RWPE1 (cell line): ENCODE results near the gene RNF187.
A peak's percentile ranks its signal among the peaks of the same experiment; 100 is the strongest.

Experiments
- CTCF ChIA-PET: fragments of 350-600 bp; sonication (Branson Sonifier 250); formaldehyde crosslinking; extraction: SDS; loops from one replicate; lab custom pipeline; 2021; lab: Yijun Ruan, JAX
- POLR2A ChIA-PET: fragments of 400-600 bp; formaldehyde crosslinking; extraction: SDS; loops from one replicate; lab custom pipeline; 2020; ENCODE audit warnings: antibody characterized with exemption; ENCODE audit not compliant: low non-redundant PET; lab: Yijun Ruan, JAX
- DNase-seq: peaks from one replicate; pipeline ENCODE4 v3.0.0; 2012; ENCODE audit warnings: low spot score
- H3K27ac ChIP-seq: fragments of 450-650 bp; 2 replicates; pipeline ENCODE4 v1.5.1; 2017
- TF ChIP-seq, protein P1 (sequence below): fragments of 450-650 bp; conservative IDR thresholded peaks from 2 replicates; pipeline ENCODE4 v1.5.1; 2017; ENCODE audit warnings: low read depth, mild to moderate bottlenecking

Gene RNF187

DNA sequence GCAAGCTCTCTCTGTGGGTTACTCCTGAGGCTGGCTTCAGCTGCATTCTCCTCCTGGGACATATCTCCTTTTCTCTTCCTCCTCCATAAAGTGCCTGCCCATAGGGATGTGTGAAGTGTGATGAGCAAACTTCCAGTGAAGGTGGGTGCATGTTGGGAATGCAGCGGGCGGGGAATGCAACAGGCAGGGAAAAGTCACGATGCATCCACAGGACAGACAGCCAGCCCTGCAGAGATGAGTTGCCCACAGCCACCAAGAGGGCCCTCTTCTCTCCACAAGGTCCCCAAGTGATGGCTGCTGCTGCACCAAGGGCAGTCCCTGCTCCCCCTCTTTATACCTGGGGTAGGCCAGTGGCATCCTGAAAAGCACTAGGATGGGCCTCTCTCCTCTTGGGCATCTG lies 33.6 kb upstream of the RNF187 start:
- TF ChIP-seq, protein P1, sequence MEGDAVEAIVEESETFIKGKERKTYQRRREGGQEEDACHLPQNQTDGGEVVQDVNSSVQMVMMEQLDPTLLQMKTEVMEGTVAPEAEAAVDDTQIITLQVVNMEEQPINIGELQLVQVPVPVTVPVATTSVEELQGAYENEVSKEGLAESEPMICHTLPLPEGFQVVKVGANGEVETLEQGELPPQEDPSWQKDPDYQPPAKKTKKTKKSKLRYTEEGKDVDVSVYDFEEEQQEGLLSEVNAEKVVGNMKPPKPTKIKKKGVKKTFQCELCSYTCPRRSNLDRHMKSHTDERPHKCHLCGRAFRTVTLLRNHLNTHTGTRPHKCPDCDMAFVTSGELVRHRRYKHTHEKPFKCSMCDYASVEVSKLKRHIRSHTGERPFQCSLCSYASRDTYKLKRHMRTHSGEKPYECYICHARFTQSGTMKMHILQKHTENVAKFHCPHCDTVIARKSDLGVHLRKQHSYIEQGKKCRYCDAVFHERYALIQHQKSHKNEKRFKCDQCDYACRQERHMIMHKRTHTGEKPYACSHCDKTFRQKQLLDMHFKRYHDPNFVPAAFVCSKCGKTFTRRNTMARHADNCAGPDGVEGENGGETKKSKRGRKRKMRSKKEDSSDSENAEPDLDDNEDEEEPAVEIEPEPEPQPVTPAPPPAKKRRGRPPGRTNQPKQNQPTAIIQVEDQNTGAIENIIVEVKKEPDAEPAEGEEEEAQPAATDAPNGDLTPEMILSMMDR: no peak
- ChIA-PET POLR2A (no interaction called here), CTCF (interaction anchor here (0.7 kb wide), 1 partner anchor 346 kb away, joined by 6 read pairs; no protein-coding TSS in a partner anchor)
- H3K27ac ChIP-seq: no peak overlapping the region; the same call in 1 of the 2 replicates
- DNase-seq: no peak

DNA sequence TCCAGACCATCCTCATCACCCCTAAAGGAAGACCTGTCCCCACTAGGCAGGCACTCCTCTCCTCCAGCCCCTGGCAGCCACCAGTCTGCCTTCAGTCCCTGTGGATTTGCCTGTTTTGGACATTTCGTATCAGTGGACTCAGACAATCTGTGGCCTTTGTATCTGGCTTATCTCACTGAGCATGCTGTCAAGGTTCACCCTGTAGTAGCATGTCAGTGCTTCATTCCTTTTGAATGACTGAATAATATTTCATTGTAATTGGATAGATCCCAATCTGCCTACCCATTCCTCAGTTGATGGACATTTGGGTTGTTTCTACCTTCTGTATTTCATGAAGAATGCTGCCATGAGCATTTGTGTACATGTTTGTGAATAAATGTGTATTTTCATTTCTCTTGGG lies 32.9 kb upstream of the RNF187 start:
- no peak for DNase-seq
- CTCF ChIA-PET: no interaction called here
- POLR2A ChIA-PET: no interaction called here
- no peak overlapping the region for H3K27ac ChIP-seq
- TF ChIP-seq, protein P1: no peak

DNA sequence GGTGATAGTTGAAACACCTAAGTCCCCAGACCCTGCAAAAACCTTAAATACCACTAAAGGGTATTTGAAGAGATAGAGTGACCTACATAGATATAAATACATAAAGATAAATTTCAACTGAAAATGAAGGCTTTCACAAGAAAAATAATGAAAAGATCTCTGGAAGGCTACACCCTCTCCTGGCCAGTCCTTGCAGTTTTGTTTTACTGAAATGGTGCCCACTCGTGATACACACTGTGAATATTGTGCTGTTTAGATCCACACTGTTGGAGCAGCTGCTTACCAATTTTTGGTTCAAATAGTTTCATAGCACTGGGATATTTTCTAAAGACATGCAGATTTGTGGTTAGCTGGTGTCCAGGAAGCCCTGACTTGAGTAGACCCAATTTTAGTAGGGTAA lies 31.5 kb upstream of the RNF187 start:
- no peak overlapping the region for H3K27ac ChIP-seq
- TF ChIP-seq, protein P1: peak; percentile 18; the same call in 1 of the 2 replicates
- ChIA-PET CTCF (interaction anchor here (0.7 kb wide), 2 partner anchors 29 to 999 kb away, joined by 3 to 4 read pairs; no protein-coding TSS in a partner anchor), POLR2A (interaction anchor here (0.5 kb wide), 1 partner anchor 49 kb away, joined by 8 read pairs; the partner anchor contains the start of gene TRIM11)
- DNase-seq: no peak

DNA sequence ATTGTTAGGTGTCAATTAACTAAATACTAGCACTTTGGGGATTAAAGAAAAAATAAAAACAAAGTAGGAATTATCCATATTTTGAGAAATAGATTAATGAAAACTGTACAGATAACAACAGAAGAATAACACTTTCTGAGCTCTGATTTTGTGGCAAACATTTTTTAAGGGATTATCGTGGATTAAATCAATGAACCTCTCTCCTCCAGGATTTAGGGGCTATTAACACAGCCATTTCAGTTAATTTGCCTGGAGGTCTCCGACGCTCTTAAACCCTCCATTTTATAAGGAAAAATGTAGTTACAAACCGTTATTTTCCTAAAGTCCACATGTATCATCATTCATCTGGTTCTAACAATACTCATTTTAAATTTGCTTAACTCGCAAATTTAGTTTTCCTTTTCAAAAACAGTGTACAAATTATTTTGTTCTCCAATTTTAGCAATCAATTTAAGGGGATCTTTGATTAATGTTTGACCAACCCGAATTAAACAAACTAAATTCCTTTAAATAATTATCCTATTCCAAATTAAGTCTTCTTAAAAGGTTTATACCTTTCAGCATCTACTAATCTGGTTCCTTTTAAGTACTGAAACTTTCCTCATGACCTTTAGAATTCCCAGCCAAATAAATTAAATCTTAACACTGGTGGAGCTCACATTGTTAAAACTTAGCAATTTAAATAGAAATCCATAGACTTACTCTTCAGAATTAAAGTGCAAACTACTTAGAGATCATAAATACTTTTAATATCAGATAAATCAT lies 30.7 kb upstream of the RNF187 start:
- ChIA-PET CTCF (no interaction called here), POLR2A (no interaction called here)
- TF ChIP-seq, protein P1: no peak
- peak overlapping the region; percentile 96 for H3K27ac ChIP-seq
- no peak for DNase-seq

DNA sequence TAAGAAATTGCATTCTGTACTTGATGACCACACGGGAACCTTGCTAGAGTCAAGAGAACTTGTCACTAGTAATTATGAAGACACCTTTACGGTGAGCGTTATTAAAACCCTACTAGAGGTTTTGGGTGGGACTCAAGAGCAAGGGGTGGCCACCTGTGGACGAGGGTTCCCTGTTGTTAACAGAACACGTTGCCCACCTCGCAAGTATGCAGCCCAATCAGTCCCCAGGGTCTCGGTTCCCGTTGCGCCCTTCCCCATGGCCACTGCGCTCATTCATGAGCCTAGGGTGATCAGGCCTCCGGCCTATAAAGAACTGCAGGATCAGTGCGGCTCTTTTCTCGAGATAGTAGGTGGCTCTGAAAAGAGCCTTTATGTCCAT lies 30.2 kb upstream of the RNF187 start:
- H3K27ac ChIP-seq: peak overlapping the region; percentile 96
- CTCF ChIA-PET: interaction anchor here (0.6 kb wide), 1 partner anchor 12 kb away, joined by 3 read pairs; no protein-coding TSS in a partner anchor
- POLR2A ChIA-PET: interaction anchor here (0.5 to 2.2 kb wide), 3 partner anchors 30 to 320 kb away, joined by 3 to 6 read pairs (median 4); partner anchors contain the start of gene RNF187
- no peak for DNase-seq
- TF ChIP-seq, protein P1: no peak

DNA sequence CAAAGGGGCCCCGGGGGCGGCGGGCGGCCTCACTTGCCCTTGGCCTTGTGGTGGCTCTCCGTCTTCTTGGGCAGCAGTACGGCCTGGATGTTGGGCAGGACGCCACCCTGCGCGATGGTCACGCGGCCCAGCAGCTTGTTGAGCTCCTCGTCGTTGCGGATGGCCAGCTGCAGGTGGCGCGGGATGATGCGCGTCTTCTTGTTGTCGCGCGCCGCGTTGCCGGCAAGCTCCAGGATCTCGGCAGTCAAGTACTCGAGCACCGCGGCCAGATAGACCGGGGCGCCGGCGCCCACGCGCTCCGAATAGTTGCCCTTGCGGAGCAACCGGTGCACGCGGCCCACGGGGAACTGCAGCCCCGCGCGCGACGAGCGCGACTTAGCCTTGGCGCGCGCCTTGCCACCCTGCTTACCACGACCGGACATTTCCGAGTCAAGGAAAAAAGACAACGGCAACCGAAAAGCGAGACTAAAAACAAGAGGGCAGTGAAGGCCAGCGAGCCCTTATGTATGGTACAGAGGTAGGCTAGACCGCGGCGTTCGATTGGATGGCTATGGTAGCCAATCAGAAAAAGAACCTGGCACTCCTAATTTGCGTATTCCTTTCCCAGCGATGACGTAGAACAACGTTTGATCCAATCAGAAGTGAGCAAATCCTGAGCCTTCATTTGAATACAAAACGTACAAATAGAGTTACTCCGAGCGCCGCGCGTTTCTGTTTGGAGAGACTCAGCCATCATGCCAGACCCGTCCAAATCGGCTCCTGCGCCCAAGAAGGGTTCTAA lies 29.6 kb upstream of the RNF187 start:
- H3K27ac ChIP-seq: peak overlapping the region; percentile 96
- POLR2A ChIA-PET: interaction anchor here (0.5 to 2.2 kb wide), 5 partner anchors 29 to 320 kb away, joined by 3 to 6 read pairs (median 4); partner anchors contain the start of gene RNF187
- TF ChIP-seq, protein P1: peak; percentile 58
- CTCF ChIA-PET: interaction anchor here (0.6 to 0.7 kb wide), 2 partner anchors 13 to 32 kb away, joined by 3 to 4 read pairs; no protein-coding TSS in a partner anchor
- peak; percentile 99 for DNase-seq
